PFSK-1 (cell line): ENCODE measurements around the gene ERGIC3.

Source experiments
- POLR2AphosphoS5 ChIP-seq: IDR thresholded peaks from 2 replicates; pipeline ENCODE4 v1.6.1; 2012; ENCODE audit warnings: low read depth, mild to moderate bottlenecking, control low read depth, low read length, moderate library complexity
- REST ChIP-seq, 2 experiments: IDR thresholded peaks; 2 replicates each; pipeline versions ENCODE4 v1.6.1 to v1.8.0; 2011 to 2012; ENCODE audit warnings: low read depth in 2 of 2, low read length in 2 of 2, control low read depth in 1 of 2, inconsistent platforms in 1 of 2, mild to moderate bottlenecking in 1 of 2, moderate library complexity in 1 of 2; ENCODE audit not compliant: insufficient read depth in 1 of 2

- no peak for TF ChIP-seq POLR2AphosphoS5
- TF ChIP-seq REST (IDR thresholded peaks at IDR 0.05; ENCODE audit: insufficient read depth in 1 of 2, low read depth in 2 of 2, low read length in 2 of 2), result no peak
These were observed 44.6 kb upstream of the ERGIC3 start for GRCh38 chr20:35497320-35497719.
